HepG2 (cell line): ENCODE results near the gene SOWAHB. TPM values are rescaled to one million over a fixed set of nuclear protein-coding genes. Genes with fewer than 3 reads are reported as not detected.

Experiments used
- CBX2 ChIP-seq, 2 experiments: fragments of 200-600 bp in 1 of 2; sonication (generic); formaldehyde crosslinking in 1 of 2; IDR thresholded peaks; 2 replicates each; pipeline versions ENCODE4 v1.7.0 to v1.8.1; 2018 to 2022; ENCODE audit warnings: low read depth in 2 of 2, low read length in 1 of 2, mild to moderate bottlenecking in 1 of 2, missing genetic modification reagents in 1 of 2
- CBX5 ChIP-seq: sonication (generic); formaldehyde crosslinking; IDR thresholded peaks from 2 replicates; pipeline ENCODE4 v1.4.0; 2020; ENCODE audit warnings: missing genetic modification reagents, borderline replicate concordance
- CREB1 ChIP-seq, 2 experiments: fragments of 450-650 bp in 1 of 2; IDR thresholded peaks; 2 replicates each; pipeline ENCODE4 v1.6.1; 2016 to 2017; ENCODE audit warnings: control low read depth in 1 of 2, mild to moderate bottlenecking in 1 of 2, missing compliant biosample characterization in 1 of 2, missing genetic modification characterization in 1 of 2
- LRRFIP1 ChIP-seq: sonication (generic); formaldehyde crosslinking; conservative IDR thresholded peaks from 2 replicates; pipeline ENCODE4 v1.4.0; 2020; ENCODE audit warnings: missing genetic modification reagents
- MLXIP ChIP-seq: sonication (generic); formaldehyde crosslinking; IDR thresholded peaks from 2 replicates; pipeline ENCODE4 v1.9.0; 2021; ENCODE audit warnings: missing genetic modification reagents, borderline replicate concordance
- PITX1 ChIP-seq: sonication (generic); formaldehyde crosslinking; IDR thresholded peaks from 2 replicates; pipeline ENCODE4 v1.5.1; 2020; ENCODE audit warnings: mild to moderate bottlenecking, missing genetic modification reagents
- POLR2G ChIP-seq: fragments of 200-400 bp; formaldehyde crosslinking; IDR thresholded peaks from 2 replicates; pipeline ENCODE4 v1.6.1; 2018; ENCODE audit warnings: mild to moderate bottlenecking, low read depth, low read length, moderate library complexity
- RBFOX2 ChIP-seq: fragments of 200-400 bp; formaldehyde crosslinking; IDR thresholded peaks from 2 replicates; pipeline ENCODE4 v1.6.1; 2017; ENCODE audit warnings: low read depth, mild to moderate bottlenecking, low read length
- RXRA ChIP-seq: sonication (generic); formaldehyde crosslinking; IDR thresholded peaks from 2 replicates; pipeline ENCODE4 v1.5.1; 2020; ENCODE audit warnings: missing genetic modification reagents
- SIN3B ChIP-seq: fragments of 150-350 bp; IDR thresholded peaks from 2 replicates; pipeline ENCODE4 v1.6.1; 2014; ENCODE audit warnings: low read length
- SP1 ChIP-seq, 2 experiments: fragments of 450-650 bp in 1 of 2; sonication (generic) in 1 of 2; formaldehyde crosslinking in 1 of 2; IDR thresholded peaks; 2 replicates each; pipeline versions ENCODE4 v1.4.0 to v1.6.1; 2016 to 2020; ENCODE audit warnings: missing genetic modification reagents in 1 of 2
- YEATS4 ChIP-seq: sonication (generic); formaldehyde crosslinking; IDR thresholded peaks from 2 replicates; pipeline ENCODE4 v1.4.0; 2020; ENCODE audit warnings: missing genetic modification reagents, borderline replicate concordance
- ZBTB14 ChIP-seq: sonication (generic); formaldehyde crosslinking; IDR thresholded peaks from 2 replicates; pipeline ENCODE4 v1.4.0; 2020; ENCODE audit warnings: missing genetic modification reagents
- ZKSCAN5 ChIP-seq: sonication (generic); formaldehyde crosslinking; IDR thresholded peaks from 2 replicates; pipeline ENCODE4 v1.5.1; 2020; ENCODE audit warnings: mild to moderate bottlenecking, missing genetic modification reagents
- ZNF143 ChIP-seq: sonication (generic); formaldehyde crosslinking; IDR thresholded peaks from 2 replicates; pipeline ENCODE4 v1.4.0; 2020; ENCODE audit warnings: missing genetic modification reagents
- ZNF224 ChIP-seq: sonication (generic); formaldehyde crosslinking; IDR thresholded peaks from 2 replicates; pipeline ENCODE4 v1.5.0; 2020; ENCODE audit warnings: mild to moderate bottlenecking, missing genetic modification reagents
- ZNF777 ChIP-seq: sonication (generic); formaldehyde crosslinking; IDR thresholded peaks from 2 replicates; pipeline ENCODE4 v1.4.0; 2020; ENCODE audit warnings: missing genetic modification reagents
- ZNF800 ChIP-seq: sonication (generic); formaldehyde crosslinking; IDR thresholded peaks from 2 replicates; pipeline ENCODE4 v1.4.0; 2020; ENCODE audit warnings: missing genetic modification reagents
- polyA plus RNA-seq, 8 experiments: library from polyadenylated mRNA; depleted of rRNA in 3 of 8; stranded (reverse) in 7 of 8; unstranded in 1 of 8; fragments of >200 nt; fragmentation: Illumina TruSeq in 4 of 8; extraction: Trizol in 4 of 8; gene quantifications; 2 replicates each; pipeline versions ENCODE4 v1.2.1 to v1.2.3, GENCODE V29; 2011 to 2016; ENCODE audit warnings: low read depth in 4 of 8, missing spikeins in 1 of 8, mixed read lengths in 1 of 8; ENCODE audit not compliant: insufficient read depth in 1 of 8
- total RNA-seq, 5 experiments: library from RNA; depleted of rRNA; stranded (reverse); fragments of >200 nt; fragmentation: Illumina TruSeq; extraction: Trizol; gene quantifications; 2 replicates each; pipeline ENCODE4 v1.2.3, GENCODE V29; 2016; ENCODE audit warnings: low read depth in 1 of 5

Gene SOWAHB
- total and polyA plus RNA-seq, 2 of the 13 experiments (the other 11 are each of a cell fraction or from before 2014, with no cell fraction given) = 0.12 to 0.51 TPM

- peak; percentile 59; the same call in 1 of the 2 replicates for TF ChIP-seq ZNF800 (CRISPR knock-in tag)
- TF ChIP-seq POLR2G = peak; percentile 61
- no peak for TF ChIP-seq CBX2 (IDR thresholded peaks at IDR 0.05; ENCODE audit: low read depth, low read length)
- 0 out of 2 replicates have a peak, but pooled peaks have one; percentile 32 for TF ChIP-seq CBX2 (CRISPR knock-in tag; IDR thresholded peaks at IDR 0.05; ENCODE audit: low read depth)
- TF ChIP-seq ZNF777 = peak; percentile 92
- no peak for TF ChIP-seq ZKSCAN5
- TF ChIP-seq SIN3B = no peak
- no peak for TF ChIP-seq CREB1 (IDR thresholded peaks at IDR 0.05)
- no peak for TF ChIP-seq CREB1 (CRISPR knock-in tag; IDR thresholded peaks at IDR 0.05)
- TF ChIP-seq ZNF224 (CRISPR knock-in tag) = no peak
- TF ChIP-seq MLXIP (CRISPR knock-in tag) = no peak
- TF ChIP-seq SP1 (IDR thresholded peaks at IDR 0.05) = no peak
- no peak for TF ChIP-seq SP1 (CRISPR knock-in tag; IDR thresholded peaks at IDR 0.05)
- TF ChIP-seq CBX5 (CRISPR knock-in tag) = peak; percentile 49; the same call in 1 of the 2 replicates
- no peak for TF ChIP-seq ZNF143
- no peak for TF ChIP-seq PITX1 (CRISPR knock-in tag)
- peak; percentile 63 for TF ChIP-seq RBFOX2
- TF ChIP-seq LRRFIP1 (CRISPR knock-in tag) = no peak
- TF ChIP-seq RXRA (CRISPR knock-in tag) = peak; percentile 71
- TF ChIP-seq YEATS4 (CRISPR knock-in tag) = peak; percentile 39; the same call in 1 of the 2 replicates
- TF ChIP-seq ZBTB14 (CRISPR knock-in tag) = 0 out of 2 replicates have a peak, but pooled peaks have one; percentile 9
Observed at GRCh38 chr4:76897536-76898384, at the start of gene SOWAHB (continued).
